CD4-positive, alpha-beta T cell (primary cell): ENCODE results near the gene GRIFIN. TPM values are rescaled to one million over a fixed set of nuclear protein-coding genes. Genes with fewer than 3 reads are reported as not detected.

Experiments
- ATAC-seq: fragments of 200-7000 bp; cut with Tn5 transposase; one replicate; pipeline ENCODE4 v1.10.0; 2022; ENCODE audit warnings: mild to moderate bottlenecking; ENCODE audit not compliant: poor library complexity
- CTCF ChIA-PET: fragments of 350-600 bp; sonication (Branson Sonifier 250); formaldehyde crosslinking; loops from one replicate; lab custom pipeline; 2021; ENCODE audit warnings: antibody characterized with exemption, inconsistent platforms; lab: Charles Lee
- POLR2A ChIA-PET: fragments of 350-600 bp; sonication (Branson Sonifier 250); formaldehyde crosslinking; loops from one replicate; lab custom pipeline; 2021; ENCODE audit warnings: antibody characterized with exemption, inconsistent platforms; lab: Charles Lee
- DNase-seq, 14 experiments: peaks; one replicate each; pipeline ENCODE4 v3.0.0-alpha.2; 2013 to 2020; ENCODE audit warnings: mixed read lengths in 2 of 14
- H3K27ac ChIP-seq, 2 donors: one replicate each; pipeline versions ENCODE4 v1.5.1 to v1.7.0; 2013; ENCODE audit warnings: low read length in 2 of 2, low read depth in 1 of 2, mild to moderate bottlenecking in 1 of 2
- H3K27me3 ChIP-seq, 2 experiments: 1 replicate in 1 of 2; 2 replicates in 1 of 2; pipeline versions ENCODE4 v1.6.1 to v1.7.0; 2013; ENCODE audit warnings: low read length in 2 of 2, control low read depth in 1 of 2, mild to moderate bottlenecking in 1 of 2, moderate library complexity in 1 of 2; ENCODE audit not compliant: insufficient read depth in 2 of 2, control insufficient read depth in 1 of 2
- H3K36me3 ChIP-seq: one replicate; pipeline ENCODE4 v1.6.1; 2013; ENCODE audit warnings: low read length, control low read depth; ENCODE audit not compliant: insufficient read depth
- H3K4me1 ChIP-seq: one replicate; pipeline ENCODE4 v1.6.1; 2013; ENCODE audit warnings: low read length, control low read depth; ENCODE audit not compliant: insufficient read depth
- H3K4me3 ChIP-seq: one replicate; pipeline ENCODE4 v1.5.1; 2013; ENCODE audit warnings: mild to moderate bottlenecking, low read length, moderate library complexity
- H3K9me3 ChIP-seq, 2 experiments: 1 replicate in 1 of 2; 2 replicates in 1 of 2; pipeline versions ENCODE4 v1.6.1 to v1.7.0; 2013; ENCODE audit warnings: low read length in 2 of 2, mild to moderate bottlenecking in 2 of 2, control low read depth in 1 of 2, moderate library complexity in 1 of 2; ENCODE audit not compliant: control insufficient read depth in 1 of 2, insufficient read depth in 1 of 2
- H3K27ac Mint-ChIP-seq: one replicate; pipeline ENCODE4 v1.8.0; 2020; ENCODE audit warnings: mixed read lengths
- H3K27me3 Mint-ChIP-seq: one replicate; pipeline ENCODE4 v1.8.0; 2021; ENCODE audit warnings: mixed read lengths
- H3K36me3 Mint-ChIP-seq: one replicate; pipeline ENCODE4 v1.8.0; 2021; ENCODE audit warnings: low read depth, mixed read lengths
- H3K4me1 Mint-ChIP-seq: one replicate; pipeline ENCODE4 v1.8.0; 2021; ENCODE audit warnings: low read depth, mixed read lengths
- H3K4me3 Mint-ChIP-seq: one replicate; pipeline ENCODE4 v1.8.0; 2020; ENCODE audit warnings: mild to moderate bottlenecking, mixed read lengths
- H3K9me3 Mint-ChIP-seq: one replicate; pipeline ENCODE4 v1.8.0; 2020; ENCODE audit warnings: mixed read lengths
- CTCF ChIP-seq: fragments of 200-600 bp; IDR thresholded peaks from one replicate; pipeline ENCODE4 v1.8.0; 2022; ENCODE audit warnings: antibody characterized with exemption, mild to moderate bottlenecking
- intact Hi-C, 2 experiments: fragments of 100-400 bp; cut with DNase I in 1 of 2; cut with micrococcal nuclease in 1 of 2; formaldehyde crosslinking; loops; one replicate each; pipeline versions ENCODE4 v1.15.1 to v1.9.0; 2023 to 2025; cut with DNase I, micrococcal nuclease
- total RNA-seq, 174 experiments: library from RNA in 2 of 174; stranded (reverse) in 2 of 174; gene quantifications; one replicate each; pipeline ENCODE4 v1.2.3 and lab custom pipeline; 2021 to 2026

Gene GRIFIN
- total RNA-seq, 2 experiments from 2014 or later: not detected

GRCh38 chr7:2521341-2521745 lies 45.1 kb upstream of the GRIFIN start:
- Mint-ChIP-seq H3K27me3 (no peaks in the 10 kb centered on the region), H3K9me3 (no peaks in the 10 kb centered on the region), H3K4me3 (peak overlapping the region; percentile 95), H3K4me1 (peaks cover 45% of the 10 kb centered on the region), H3K27ac (peak overlapping the region; percentile 96), H3K36me3 (peaks cover 38% of the 10 kb centered on the region)
- Histone ChIP-seq H3K4me1 (peaks cover 65% of the 10 kb centered on the region), H3K9me3 (no peaks in the 10 kb centered on the region), H3K4me3 (peak overlapping the region; percentile 99), H3K27me3 (no peaks in the 10 kb centered on the region), H3K27ac (peak overlapping the region; percentile 41 to 88), H3K36me3 (peaks cover 46% of the 10 kb centered on the region)
- peak in 1 of 14 experiments; percentile 37 for DNase-seq
- no peak for ATAC-seq
- ChIA-PET CTCF (interaction anchor here (1.0 to 1.8 kb wide), 2 partner anchors 9 to 12 kb away, joined by 3 to 6 read pairs; no protein-coding TSS in a partner anchor), POLR2A (interaction anchor here (1.2 to 12.9 kb wide), 3 partner anchors 7 to 11 kb away, joined by 5 to 218 read pairs (median 7); no protein-coding TSS in a partner anchor)
- no peak for TF ChIP-seq CTCF
- intact Hi-C loops: loop anchor here (5.0 to 10.0 kb wide), 4 partner anchors 44 to 1287 kb away; partner anchors contain the start of genes GRIFIN (in 1 of the 2), SNX8 (in 1 of the 2), TTYH3 (in 1 of the 2) and UNCX (in 1 of the 2)

GRCh38 chr7:2520761-2521290 lies 44.6 kb upstream of the GRIFIN start:
- H3K36me3 Mint-ChIP-seq: peaks cover 33% of the 10 kb centered on the region
- H3K4me3 Mint-ChIP-seq: peak overlapping the region; percentile 95
- ChIA-PET CTCF (interaction anchor here (0.6 to 1.8 kb wide), 3 partner anchors 10 to 26 kb away, joined by 3 to 6 read pairs (median 3); no protein-coding TSS in a partner anchor), POLR2A (interaction anchor here (0.8 to 12.9 kb wide), 4 partner anchors 8 to 46 kb away, joined by 4 to 218 read pairs (median 6); no protein-coding TSS in a partner anchor)
- H3K9me3 ChIP-seq: no peaks in the 10 kb centered on the region
- no peaks in the 10 kb centered on the region for H3K9me3 Mint-ChIP-seq
- no peak for ATAC-seq
- H3K27ac ChIP-seq: peak overlapping the region; percentile 36 to 88
- peaks cover 64% of the 10 kb centered on the region for H3K4me1 ChIP-seq
- peak in 1 of 14 experiments; percentile 30 for DNase-seq
- H3K27me3 ChIP-seq: no peaks in the 10 kb centered on the region
- H3K4me1 Mint-ChIP-seq: peaks cover 40% of the 10 kb centered on the region
- peaks cover 40% of the 10 kb centered on the region for H3K36me3 ChIP-seq
- intact Hi-C loops: loop anchor here (5.0 to 10.0 kb wide), 4 partner anchors 44 to 1286 kb away; partner anchors contain the start of genes GRIFIN (in 1 of the 2), SNX8 (in 1 of the 2), TTYH3 (in 1 of the 2) and UNCX (in 1 of the 2)
- peak overlapping the region; percentile 99 for H3K4me3 ChIP-seq
- H3K27me3 Mint-ChIP-seq: no peaks in the 10 kb centered on the region
- no peak for TF ChIP-seq CTCF
- peak overlapping the region; percentile 84 for H3K27ac Mint-ChIP-seq

GRCh38 chr7:2520131-2520760 lies 44.0 kb upstream of the GRIFIN start:
- no peaks in the 10 kb centered on the region for H3K27me3 Mint-ChIP-seq
- intact Hi-C loops: loop anchor here (5.0 to 10.0 kb wide), 4 partner anchors 43 to 1285 kb away; partner anchors contain the start of genes GRIFIN (in 1 of the 2), SNX8 (in 1 of the 2), TTYH3 (in 1 of the 2) and UNCX (in 1 of the 2)
- no peak for TF ChIP-seq CTCF
- H3K27ac Mint-ChIP-seq: peak overlapping the region; percentile 84
- H3K4me3 Mint-ChIP-seq: peak overlapping the region; percentile 95
- ChIA-PET CTCF (interaction anchor here (0.6 to 1.0 kb wide), 2 partner anchors 11 to 25 kb away, joined by 3 read pairs; no protein-coding TSS in a partner anchor), POLR2A (interaction anchor here (0.8 to 12.9 kb wide), 4 partner anchors 8 to 47 kb away, joined by 4 to 218 read pairs (median 6); no protein-coding TSS in a partner anchor)
- H3K4me1 Mint-ChIP-seq: peaks cover 37% of the 10 kb centered on the region
- Histone ChIP-seq H3K27me3 (no peaks in the 10 kb centered on the region), H3K4me3 (peak overlapping the region; percentile 99), H3K4me1 (peaks cover 59% of the 10 kb centered on the region), H3K36me3 (peaks cover 35% of the 10 kb centered on the region), H3K27ac (peak overlapping the region; percentile 36 to 88), H3K9me3 (no peaks in the 10 kb centered on the region)
- peaks cover 30% of the 10 kb centered on the region for H3K36me3 Mint-ChIP-seq
- ATAC-seq: no peak
- no peaks in the 10 kb centered on the region for H3K9me3 Mint-ChIP-seq
- DNase-seq: peak in 4 of 14 experiments; percentile 28 to 60 (median 48)
